GM19438 (cell line): ENCODE results near the gene ADCY9.
"Not testable (repeated sequence)": the region's sequence is repeated elsewhere in the genome, so short reads cannot be mapped to it uniquely, and the experiment has no call there.

ENCODE experiments used
- ATAC-seq: cut with Tn5 transposase; IDR thresholded peaks from one replicate; pipeline ENCODE4 v1.9.1; 2021; ENCODE audit warnings: low read depth; ENCODE audit not compliant: unreplicated experiment

Gene ADCY9

DNA sequence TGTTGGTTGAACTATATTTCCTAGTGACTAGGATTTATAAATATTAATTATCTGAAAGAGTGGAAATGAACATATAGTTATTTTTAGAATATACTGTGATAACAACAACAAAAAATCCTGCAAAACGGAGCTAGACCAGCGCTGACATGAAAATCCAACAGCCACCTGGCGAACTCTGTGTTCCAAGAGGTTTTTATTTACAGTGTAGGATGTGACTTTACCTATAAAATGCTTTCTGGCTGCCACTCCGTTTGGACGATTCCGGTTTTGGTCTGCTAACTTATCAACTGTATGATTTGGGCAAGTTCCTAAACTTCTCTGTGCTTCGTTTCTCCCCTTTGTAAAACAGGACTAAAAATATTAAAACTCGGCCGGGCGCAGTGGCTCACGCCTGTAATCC, 73.7 kb downstream of the ADCY9 start:
- no peak for ATAC-seq

DNA sequence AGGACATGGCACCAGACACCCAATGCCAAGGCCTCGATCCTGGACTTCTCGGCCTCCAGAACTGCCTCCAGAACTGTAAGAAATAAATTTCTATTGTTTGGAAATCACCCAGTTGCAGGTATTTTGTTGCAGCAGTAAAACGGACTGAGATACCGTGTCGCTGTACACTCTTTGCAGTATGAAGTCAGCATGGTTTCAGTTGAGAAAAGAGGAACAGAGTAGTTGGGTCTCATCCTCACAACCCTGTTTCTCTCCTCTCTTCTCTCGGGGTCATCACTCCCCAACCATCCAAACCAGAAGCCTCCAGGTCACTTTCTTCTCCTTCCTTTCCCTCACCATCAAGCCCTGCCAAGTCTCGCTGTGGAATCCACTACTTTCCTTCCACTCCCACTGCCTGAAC, 77.8 kb downstream of the ADCY9 start:
- ATAC-seq: no peak

DNA sequence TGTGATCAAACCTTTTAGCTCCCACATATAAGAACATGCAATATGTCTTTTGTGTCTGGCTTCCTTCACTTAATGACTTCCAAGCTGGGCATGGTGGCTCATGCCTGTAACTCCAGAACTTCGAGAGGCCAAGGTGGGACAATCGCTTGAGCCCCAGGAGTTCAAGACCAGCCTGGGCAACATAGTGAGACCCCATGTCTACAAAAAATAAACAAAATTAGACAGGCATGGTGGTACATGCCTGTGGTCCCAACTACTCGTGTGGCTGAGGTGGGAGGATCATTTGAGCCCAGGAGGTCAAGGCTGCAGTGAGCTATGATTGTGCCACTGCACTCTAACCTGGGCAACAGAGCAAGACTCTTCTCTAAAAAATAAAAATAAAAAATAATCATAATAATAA, 79.3 kb downstream of the ADCY9 start:
- ATAC-seq: not testable (repeated sequence)

DNA sequence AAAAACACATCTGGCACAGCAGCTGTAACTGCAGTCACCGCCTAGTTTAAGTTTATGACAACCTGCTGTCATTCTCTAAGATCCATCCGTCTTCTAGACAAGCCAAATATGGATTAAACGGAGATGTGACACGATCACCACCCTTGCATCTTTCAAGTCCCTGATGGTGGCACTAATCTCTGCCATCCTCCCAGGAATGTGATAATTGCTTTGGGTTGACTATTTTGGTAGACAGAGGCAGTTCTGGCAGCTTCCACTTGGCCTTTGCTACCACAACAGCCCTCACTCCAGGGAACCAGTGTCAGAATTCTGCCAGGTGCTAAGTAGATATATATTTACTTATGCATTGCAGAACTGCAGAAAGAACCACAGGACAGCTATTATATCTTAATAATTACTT, 81.3 kb downstream of the ADCY9 start:
- ATAC-seq: no peak

DNA sequence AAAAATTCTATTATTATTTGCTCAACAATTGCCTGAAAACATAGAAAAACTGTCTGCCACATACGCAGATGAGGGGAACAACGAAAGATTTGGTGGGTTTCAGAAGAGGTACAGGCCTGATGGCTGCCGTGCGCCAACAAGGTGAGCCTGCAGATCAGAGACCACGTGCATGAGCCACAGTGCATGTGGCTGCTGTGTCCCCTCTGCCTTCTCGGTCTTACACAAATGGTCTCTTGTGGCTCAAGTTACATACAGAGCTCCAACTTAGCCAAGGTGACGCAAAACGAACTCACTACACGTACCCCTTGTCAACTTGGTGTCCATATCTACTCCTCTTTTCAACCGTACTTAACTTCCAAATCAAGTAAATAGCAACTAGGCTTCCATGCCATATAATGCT, 82.3 kb downstream of the ADCY9 start:
- no peak for ATAC-seq

DNA sequence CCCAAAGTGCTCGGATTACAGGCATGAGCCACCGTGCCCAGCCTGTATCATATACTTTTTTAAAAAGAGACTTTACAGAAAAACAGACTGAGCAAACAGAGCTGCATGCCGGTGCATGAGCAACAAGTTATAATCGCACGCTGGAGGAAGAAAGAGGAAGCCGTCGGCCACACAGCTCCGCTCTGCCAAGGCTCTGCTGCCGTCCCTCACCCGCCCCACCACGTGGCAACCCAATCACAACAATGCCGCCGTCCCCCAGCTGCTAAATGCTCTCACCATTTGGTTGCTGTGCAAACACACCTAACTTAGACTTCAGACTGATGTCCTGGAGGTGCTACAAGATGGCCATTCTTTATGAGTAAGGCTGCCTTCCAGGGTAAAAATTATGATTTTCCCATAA, 83.5 kb downstream of the ADCY9 start:
- ATAC-seq: no peak

DNA sequence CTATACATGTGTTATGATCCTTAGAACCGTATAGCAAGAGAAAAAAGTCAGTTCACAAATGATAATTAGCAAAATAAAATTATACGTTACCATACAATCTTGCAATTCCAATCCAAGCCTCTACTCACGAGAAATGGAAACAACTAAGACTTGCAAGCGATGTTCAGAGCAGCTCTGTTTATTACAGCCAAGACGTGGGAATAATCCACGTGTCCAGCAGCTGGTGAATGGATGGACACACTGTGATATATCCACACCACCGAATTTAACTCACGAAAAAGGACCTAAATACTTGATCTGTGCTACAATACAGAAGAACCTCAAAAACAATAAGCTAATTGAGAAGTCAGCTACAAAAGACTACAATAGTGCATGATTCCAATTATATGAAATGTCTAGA, 88.1 kb downstream of the ADCY9 start:
- no peak for ATAC-seq

DNA sequence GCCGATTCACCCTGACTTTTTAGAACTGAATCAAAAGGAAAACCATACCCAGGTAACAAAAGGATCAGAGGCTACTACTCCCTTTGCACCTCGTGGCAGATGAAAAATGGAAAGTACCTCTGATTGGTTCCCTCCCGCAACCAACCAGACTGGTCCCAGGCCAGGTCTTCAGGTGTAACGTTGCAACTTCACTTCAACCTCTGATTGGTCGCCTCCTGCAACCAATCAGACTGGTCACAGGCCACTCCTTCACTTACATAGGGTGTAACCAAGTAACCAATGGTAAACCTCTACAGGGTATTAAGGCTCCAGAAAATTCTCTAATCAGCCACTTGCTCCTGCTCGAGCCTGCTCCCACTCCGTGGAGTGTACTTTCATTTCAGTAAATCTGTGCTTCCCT, 89.4 kb downstream of the ADCY9 start:
- no peak for ATAC-seq

DNA sequence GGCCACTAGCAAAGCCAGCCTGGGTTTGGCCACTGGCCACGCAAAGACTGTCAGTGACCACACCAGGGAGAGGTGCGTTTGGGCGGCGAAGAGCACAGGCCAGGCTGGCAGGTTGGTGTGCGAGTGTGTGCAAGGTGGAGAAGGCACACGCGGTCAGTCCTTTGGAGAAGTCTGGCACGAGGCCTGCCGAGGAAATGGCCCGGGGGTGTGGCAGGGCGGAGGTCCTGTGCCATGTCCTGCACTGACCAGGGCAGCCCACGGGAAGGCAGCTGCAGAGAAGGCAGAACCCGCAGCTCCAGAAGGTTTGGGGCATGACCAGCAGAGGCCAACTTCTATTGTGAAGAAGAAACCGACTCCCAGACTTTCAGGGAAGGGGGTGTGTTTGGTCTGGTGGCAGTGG, 90.8 kb downstream of the ADCY9 start:
- no peak for ATAC-seq

DNA sequence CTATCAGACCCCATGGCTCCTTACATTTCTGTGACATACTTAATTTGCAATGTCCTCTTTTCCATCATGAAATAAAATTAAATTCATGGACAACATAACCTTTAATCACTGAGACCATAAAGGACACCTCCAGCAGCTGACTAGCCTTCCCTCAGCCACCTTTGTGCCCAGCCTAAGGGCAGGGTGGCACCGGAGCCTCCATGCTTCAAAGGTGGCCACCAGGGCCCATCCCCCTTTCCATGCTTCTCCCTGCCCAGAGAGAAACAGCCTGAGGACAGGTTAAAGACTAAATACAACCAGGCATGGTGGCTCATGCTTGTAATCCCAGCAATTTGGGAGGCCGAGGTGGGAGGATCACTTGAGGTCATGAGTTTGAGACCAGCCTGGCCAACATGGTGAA, 94.3 kb downstream of the ADCY9 start:
- no peak for ATAC-seq

DNA sequence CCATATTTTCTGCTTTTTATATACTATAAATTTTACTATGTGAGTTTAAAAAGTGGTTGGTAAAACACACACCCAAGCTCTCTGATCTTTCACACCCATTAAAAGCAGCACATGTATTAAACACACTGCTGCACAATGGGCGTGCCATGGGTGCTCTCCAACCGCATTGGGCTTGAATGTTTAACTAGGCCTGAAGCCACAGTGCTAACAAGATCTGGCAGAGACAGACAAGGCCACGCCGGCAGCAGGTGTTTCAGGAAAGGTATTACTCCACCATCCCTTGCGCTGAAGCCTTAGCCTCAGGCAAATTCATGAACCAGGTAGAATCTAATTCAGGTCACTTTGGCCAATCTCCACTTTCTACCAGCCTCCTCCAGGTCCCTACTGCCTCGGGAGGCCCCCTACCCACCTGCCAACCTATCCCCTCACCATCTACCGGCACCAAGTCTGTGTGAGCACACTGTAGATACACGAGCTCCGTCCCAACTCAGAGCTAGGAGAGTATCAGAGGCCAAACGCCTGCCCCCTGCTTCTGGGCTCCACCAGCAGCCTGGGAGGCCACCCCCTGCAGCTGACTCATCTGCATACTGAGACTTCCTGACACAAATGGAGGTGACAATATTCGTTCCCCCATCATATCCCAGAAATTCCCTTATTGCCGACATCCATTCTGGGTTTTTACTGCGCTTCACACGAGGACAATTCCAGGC, 95.0 kb downstream of the ADCY9 start:
- no peak for ATAC-seq

DNA sequence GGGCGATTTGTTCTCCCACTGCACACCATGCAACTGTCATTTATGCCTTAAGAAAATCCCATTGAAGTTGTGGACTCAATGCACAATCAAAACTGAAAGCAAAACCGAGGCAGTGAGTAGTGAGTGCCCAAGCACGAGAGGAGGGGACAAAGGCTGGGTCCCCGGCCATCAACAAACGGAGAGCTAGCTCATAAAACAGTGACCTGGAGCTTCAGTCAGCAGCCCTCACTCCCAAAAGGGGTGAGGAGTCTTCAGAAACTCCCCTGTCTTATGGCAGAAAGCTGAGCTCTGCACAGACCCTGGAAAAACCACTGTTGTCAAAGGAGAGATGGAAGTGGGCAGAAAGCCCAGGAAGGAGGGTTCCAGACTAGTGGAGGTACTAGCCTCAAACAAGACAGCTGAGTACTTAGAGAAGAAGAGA, 96.9 kb downstream of the ADCY9 start:
- ATAC-seq: no peak

DNA sequence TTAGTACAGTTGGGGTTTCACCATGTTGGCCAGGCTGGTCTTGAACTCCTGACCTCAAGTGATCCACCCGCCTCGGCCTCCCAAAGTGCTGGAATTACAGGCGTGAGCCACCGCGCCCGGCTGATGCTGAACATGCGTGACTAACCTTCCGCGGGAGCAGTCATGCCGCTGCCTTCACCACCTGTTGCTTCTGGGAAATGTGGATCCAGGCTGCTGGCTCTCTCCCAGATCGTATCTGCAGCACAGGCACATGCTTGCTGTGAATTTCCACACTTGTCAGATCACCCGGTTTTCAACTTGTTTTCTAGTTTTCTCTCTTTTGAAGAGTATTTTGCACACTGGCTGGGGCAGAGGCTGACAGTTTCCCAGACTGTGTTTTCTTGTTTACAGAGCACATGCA, 97.9 kb downstream of the ADCY9 start:
- no peak for ATAC-seq

DNA sequence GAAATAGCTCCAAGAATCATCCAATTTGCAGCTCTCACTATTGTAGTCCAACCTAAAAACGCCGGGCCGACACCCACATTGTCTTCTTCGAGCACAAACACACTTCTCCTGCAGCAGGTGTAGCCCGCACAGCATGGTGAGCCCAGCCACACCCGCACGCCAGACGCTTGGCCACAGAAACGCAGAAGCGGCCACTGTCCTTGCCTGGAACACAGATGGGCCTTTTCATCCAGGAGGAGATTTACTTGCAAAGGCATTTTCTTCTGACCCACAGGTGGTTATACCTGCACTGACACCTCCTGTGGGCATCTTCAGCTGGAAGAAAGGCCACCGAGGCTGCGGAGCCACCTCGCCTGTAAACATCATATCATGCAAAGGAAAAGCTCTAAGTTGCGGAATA, 98.4 kb downstream of the ADCY9 start:
- no peak for ATAC-seq

DNA sequence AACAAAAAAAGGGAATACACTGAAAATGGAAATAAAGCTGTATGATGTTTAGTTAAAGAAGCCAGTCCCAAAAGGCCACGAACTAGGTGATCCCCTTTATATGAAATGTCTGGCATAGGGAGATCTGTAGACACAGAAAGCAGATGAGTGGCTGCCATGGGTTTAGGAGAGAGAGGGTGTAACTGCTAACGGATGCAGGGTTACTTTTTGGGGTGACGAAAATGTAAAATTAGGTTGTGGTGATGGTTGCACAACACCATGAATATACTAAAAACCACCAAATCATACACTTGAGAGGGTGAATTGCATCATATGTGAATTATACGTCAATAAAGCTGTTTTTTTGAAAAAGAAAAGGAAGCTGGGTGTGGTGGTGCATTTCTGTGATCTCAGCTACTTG, 99.6 kb downstream of the ADCY9 start:
- ATAC-seq: no peak

DNA sequence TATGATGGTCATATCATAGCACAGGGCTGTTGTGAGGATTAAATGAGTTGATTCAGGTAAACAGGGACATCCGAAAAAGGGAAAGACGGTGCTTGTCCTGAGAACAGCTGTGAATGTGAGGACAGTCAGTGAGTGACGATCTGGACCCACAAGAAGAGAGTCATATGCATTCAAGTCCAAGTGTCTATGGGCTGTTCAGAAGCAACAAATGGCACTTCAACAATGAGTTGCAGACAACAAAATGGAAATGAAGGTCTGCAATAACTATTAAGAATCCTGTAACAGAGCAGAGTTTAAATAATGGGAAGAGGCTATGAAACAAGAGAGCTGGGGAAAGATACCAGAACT, 100.3 kb downstream of the ADCY9 start:
- ATAC-seq: no peak

DNA sequence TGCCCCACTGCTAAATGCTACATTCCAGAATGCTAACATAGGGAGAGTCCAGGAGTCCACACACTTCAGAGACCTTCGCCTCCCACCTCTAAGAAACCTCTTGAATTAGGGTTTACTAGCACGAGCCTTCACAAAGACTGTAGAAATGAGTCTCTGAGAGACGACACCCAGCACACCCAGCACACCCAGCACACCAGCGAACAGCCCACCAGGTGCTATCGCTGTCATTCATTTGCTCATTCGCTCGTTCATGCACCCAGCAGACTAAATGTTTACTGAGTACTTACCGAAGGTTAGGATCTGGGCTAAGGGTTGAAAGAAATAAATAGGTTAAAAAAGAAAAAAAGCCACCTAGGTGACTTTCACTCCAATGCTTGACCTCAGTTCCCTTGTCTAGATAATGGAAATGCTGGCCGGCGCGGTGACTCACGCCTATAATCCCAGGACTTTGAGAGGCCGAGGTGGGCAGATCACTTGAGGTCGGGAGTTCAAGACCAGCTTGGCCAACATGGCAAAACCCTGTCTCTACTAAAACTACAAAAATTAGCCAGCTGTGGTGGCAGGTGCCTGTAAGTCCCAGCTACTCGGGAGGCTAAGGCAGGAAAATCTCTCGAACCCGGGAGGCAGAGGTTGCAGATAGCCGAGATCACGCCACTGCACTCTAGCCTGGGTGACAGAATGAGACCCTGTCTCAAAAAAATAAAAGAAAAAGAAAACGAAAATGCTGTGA, 100.8 kb downstream of the ADCY9 start:
- ATAC-seq: no peak

DNA sequence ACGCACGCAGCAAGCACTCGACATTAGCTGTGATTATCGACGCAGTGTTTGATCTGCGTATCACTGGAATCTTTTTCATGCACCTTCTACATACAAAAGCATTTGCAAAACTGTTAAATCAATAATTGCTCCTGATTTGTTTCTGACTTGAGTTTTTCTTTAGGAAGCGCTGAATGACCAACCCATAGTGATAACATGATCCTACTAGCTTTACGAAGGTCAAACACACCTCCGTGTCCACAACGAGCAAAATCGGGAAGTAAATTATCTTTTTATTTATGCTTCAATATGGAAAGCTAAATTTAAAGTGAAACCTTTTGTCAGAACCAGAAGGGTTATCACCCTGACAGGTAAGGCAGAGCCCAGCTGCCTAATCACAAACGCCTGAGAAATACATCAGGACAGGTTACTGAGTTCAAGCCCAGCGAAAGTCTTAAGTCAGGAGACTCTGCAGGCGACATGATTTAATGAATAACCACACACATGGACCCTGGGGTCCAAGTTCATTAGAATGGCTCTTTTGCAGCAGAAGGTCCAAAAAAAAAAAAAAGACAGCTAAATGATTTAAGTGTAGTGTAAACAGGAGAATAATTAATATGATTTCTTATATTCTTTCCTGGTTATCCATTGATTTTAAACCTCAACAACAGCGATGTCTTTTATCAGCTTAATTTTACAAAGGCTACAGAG, 104.2 kb downstream of the ADCY9 start:
- no peak for ATAC-seq

DNA sequence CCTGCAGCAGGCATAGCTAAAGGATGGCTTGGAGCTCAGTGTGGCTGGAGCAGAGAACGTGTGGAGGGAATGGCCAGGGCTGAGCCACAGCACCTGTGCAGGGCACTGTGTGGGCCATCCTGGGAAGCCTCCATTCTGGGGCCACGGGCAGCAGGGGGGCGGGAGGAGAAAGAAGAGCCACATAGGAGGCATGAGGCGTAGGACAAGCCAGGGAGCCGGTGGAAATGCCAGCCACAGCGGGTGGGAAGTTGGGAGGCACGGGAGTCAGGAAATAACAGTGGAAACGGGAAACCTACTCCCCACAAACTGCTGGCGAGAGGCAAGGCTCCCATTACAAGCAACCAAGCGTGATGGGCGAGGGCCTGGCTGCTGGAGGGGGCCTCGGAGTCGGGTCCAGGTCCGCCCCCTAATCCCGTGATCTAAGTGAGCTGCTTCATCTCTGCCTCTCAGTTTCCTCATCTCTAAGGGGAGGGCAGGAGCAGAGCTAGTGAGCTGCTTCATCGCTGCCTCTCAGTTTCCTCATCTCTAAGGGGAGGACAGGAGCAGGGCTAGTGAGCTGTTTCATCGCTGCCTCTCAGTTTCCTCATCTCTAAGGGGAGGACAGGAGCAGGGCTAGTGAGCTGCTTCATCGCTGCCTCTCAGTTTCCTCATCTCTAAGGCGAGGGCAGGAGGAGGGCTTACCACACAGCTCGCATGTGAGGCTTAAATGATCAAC, 104.9 kb downstream of the ADCY9 start:
- ATAC-seq: no peak

DNA sequence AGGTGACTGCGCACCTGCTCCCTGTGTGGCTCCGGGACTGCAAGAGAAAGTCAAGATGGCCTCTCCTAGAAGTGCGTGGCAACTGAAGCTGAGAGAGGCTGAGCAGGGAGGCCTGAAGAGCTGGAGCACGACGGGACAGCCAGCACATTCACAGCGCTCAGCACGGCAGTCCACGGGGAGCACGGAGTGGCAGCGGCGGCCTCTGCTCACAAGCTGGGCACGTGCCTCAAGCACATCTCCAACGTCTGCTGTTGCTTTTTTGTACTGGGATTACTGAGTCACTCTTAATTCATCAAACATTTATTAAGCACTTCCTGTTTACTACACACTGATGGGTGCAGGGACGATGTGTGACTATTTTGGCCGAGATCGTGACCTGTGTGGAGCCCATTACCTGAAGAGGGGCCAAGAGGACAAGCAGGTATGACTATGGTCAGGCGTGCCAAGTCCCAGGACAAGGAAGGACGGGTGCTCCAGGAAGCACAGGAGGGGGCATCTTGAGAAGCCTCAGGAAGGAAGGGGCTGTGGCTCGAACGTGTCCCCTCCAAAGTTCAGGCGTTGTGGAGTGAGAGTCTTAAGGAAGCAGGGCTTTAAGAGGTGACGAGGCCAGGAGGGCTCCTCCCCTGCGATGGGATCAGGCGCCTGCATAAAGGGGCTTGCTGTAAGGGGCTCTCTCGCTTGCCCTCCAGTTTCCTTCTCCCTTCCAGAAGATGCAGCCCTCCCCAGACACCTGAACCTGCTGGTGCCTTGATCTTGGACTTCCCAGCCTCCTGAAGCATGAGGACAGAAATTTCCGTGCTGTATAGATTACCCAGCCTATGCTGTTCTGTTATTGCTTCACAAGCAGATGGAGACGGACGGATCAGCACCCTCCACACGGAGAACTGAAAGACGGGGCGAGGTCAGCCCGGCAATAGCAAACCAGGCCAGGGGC, 105.8 kb downstream of the ADCY9 start:
- ATAC-seq: no peak
